Fibroblast of lung (primary cell): ENCODE data around the gene SELENOK. TPM values are rescaled to one million over a fixed set of nuclear protein-coding genes. Genes with fewer than 3 reads are reported as not detected.

Experiments used
- DNase-seq, 2 donors: peaks; one replicate each; pipeline versions ENCODE4 v3.0.0 to v3.0.0-alpha.2; 2010; ENCODE audit warnings: low read depth in 2 of 2
- H2AFZ ChIP-seq: 2 replicates; pipeline ENCODE4 v1.5.1; 2012; ENCODE audit warnings: low read length, control low read depth, inconsistent platforms
- H3K27ac ChIP-seq: 2 replicates; pipeline ENCODE4 v1.5.1; 2011; ENCODE audit warnings: low read length, control low read depth; ENCODE audit not compliant: insufficient read depth
- H3K27me3 ChIP-seq: 2 replicates; pipeline ENCODE4 v1.5.1; 2011; ENCODE audit warnings: mild to moderate bottlenecking, low read length; ENCODE audit not compliant: control insufficient read depth, insufficient read depth
- H3K36me3 ChIP-seq: 2 replicates; pipeline ENCODE4 v1.5.1; 2011; ENCODE audit warnings: low read length; ENCODE audit not compliant: control insufficient read depth, insufficient read depth
- H3K4me1 ChIP-seq: 2 replicates; pipeline ENCODE4 v1.5.1; 2011; ENCODE audit warnings: low read length; ENCODE audit not compliant: control insufficient read depth, insufficient read depth; ENCODE audit errors: extremely low read depth
- H3K4me2 ChIP-seq: 2 replicates; pipeline ENCODE4 v1.5.1; 2011; ENCODE audit warnings: low read length, control low read depth; ENCODE audit not compliant: insufficient read depth; ENCODE audit errors: extremely low read depth
- H3K4me3 ChIP-seq, 4 experiments: fragments of 200-600 bp in 1 of 4; sonication (generic) in 1 of 4; replicated peaks in 1 of 4; 2 replicates each; pipeline ENCODE4 v1.5.1; 2011 to 2016; ENCODE audit warnings: low read length in 4 of 4, low read depth in 3 of 4, mild to moderate bottlenecking in 3 of 4, control low read depth in 2 of 4, inconsistent platforms in 1 of 4, mixed read lengths in 1 of 4; ENCODE audit not compliant: insufficient read depth in 1 of 4; ENCODE audit errors: control extremely low read depth in 1 of 4
- H3K79me2 ChIP-seq: 2 replicates; pipeline ENCODE4 v1.5.1; 2012; ENCODE audit warnings: mild to moderate bottlenecking, low read length, inconsistent platforms; ENCODE audit not compliant: control insufficient read depth, insufficient read depth
- H3K9ac ChIP-seq: 2 replicates; pipeline ENCODE4 v1.5.1; 2011; ENCODE audit warnings: mild to moderate bottlenecking, low read length, control low read depth; ENCODE audit not compliant: insufficient read depth
- H3K9me3 ChIP-seq: 2 replicates; pipeline ENCODE4 v1.5.1; 2012; ENCODE audit warnings: low read depth, low read length; ENCODE audit not compliant: control insufficient read depth, insufficient read depth
- H4K20me1 ChIP-seq: 2 replicates; pipeline ENCODE4 v1.5.1; 2011; ENCODE audit warnings: low read length; ENCODE audit not compliant: control insufficient read depth, insufficient read depth; ENCODE audit errors: extremely low read depth
- CTCF ChIP-seq, 2 donors: IDR thresholded peaks in 1 of 2; conservative IDR thresholded peaks in 1 of 2; 1 replicate in 1 of 2; 2 replicates in 1 of 2; pipeline ENCODE4 v1.5.1; 2011 to 2012; ENCODE audit warnings: low read length in 2 of 2, control low read depth in 1 of 2, inconsistent platforms in 1 of 2, low read depth in 1 of 2, mild to moderate bottlenecking in 1 of 2
- EZH2 ChIP-seq: IDR thresholded peaks from 2 replicates; pipeline ENCODE4 v1.5.1; 2012; ENCODE audit warnings: low read length, control low read depth, mild to moderate bottlenecking; ENCODE audit errors: missing control alignments
- polyA minus RNA-seq: library from RNA; depleted of rRNA, polyadenylated mRNA; stranded (reverse); fragments of >200 nt; gene quantifications from 2 replicates; pipeline ENCODE4 v1.2.3, GENCODE V29; 2011; ENCODE audit warnings: low replicate concordance
- polyA plus RNA-seq, 2 donors: library from polyadenylated mRNA; depleted of rRNA in 1 of 2; stranded (reverse) in 1 of 2; unstranded in 1 of 2; fragments of >200 nt; gene quantifications; 2 replicates each; pipeline ENCODE4 v1.2.1, GENCODE V29; 2011 to 2012; ENCODE audit warnings: missing spikeins in 1 of 2
- total RNA-seq: library from RNA; depleted of rRNA; stranded (reverse); fragments of >200 nt; gene quantifications from 2 replicates; pipeline ENCODE4 v1.2.1, GENCODE V29; 2014

Gene SELENOK
- total RNA-seq (21.3 and 26.9 TPM in 2 replicates), polyA plus RNA-seq (39.3 and 40.1 TPM in 2 replicates), polyA minus RNA-seq (1.1 and 8.9 TPM in 2 replicates)
- polyA plus RNA-seq (2012): 30.7 and 35.0 TPM in 2 replicates

GRCh38 chr3:53891497-53892285 is at the start of gene SELENOK:
Gene SELENOK, minus strand, starts transcription at chr3:53891859.
- Histone ChIP-seq H3K9ac (peak within 1 kb of the TSS; percentile 97), H3K9me3 (no peaks in the 10 kb centered on the region), H3K4me3 (peak within 1 kb of the TSS; percentile 76 to 90 (median 84)), H4K20me1 (no peaks in the 10 kb centered on the region), H3K27ac (peak within 1 kb of the TSS; percentile 98), H3K4me2 (peak within 1 kb of the TSS; percentile 93), H3K27me3 (no peaks in the 10 kb centered on the region), H2AFZ (peak within 1 kb of the TSS; percentile 78), H3K4me1 (peaks cover 4% of the 10 kb centered on the region), H3K36me3 (peaks cover 2% of the 10 kb centered on the region), H3K79me2 (peaks cover 24% of the 10 kb centered on the region)
- TF ChIP-seq CTCF (conservative IDR thresholded peaks at IDR 0.05 in 1 of 2, IDR thresholded peaks at IDR 0.05 in 1 of 2; ENCODE audit: low read depth in 1 of 2, low read length in 2 of 2): no peak
- TF ChIP-seq EZH2: no peak
- peak; percentile 99 for DNase-seq

- Histone ChIP-seq H3K9ac (no peak overlapping the region), H3K4me3 (no peak overlapping the region), H3K79me2 (no peaks in the 10 kb centered on the region), H3K9me3 (no peaks in the 10 kb centered on the region), H2AFZ (no peak overlapping the region), H3K27me3 (no peaks in the 10 kb centered on the region), H3K27ac (no peak overlapping the region), H3K4me1 (no peaks in the 10 kb centered on the region), H4K20me1 (no peaks in the 10 kb centered on the region), H3K4me2 (no peak overlapping the region), H3K36me3 (no peaks in the 10 kb centered on the region)
- TF ChIP-seq EZH2 (no peak), CTCF (conservative IDR thresholded peaks at IDR 0.05 in 1 of 2, IDR thresholded peaks at IDR 0.05 in 1 of 2; ENCODE audit: low read depth in 1 of 2, low read length in 2 of 2) (no peak)
- peak; percentile 7 to 73 for DNase-seq
Observed at GRCh38 chr3:53941184-53941583, 49.5 kb upstream of the SELENOK start.

- no peak for TF ChIP-seq CTCF (conservative IDR thresholded peaks at IDR 0.05 in 1 of 2, IDR thresholded peaks at IDR 0.05 in 1 of 2; ENCODE audit: low read depth in 1 of 2, low read length in 2 of 2)
- no peak for TF ChIP-seq EZH2
- no peaks in the 10 kb centered on the region for H3K79me2 ChIP-seq
- H3K27me3 ChIP-seq: no peaks in the 10 kb centered on the region
- no peaks in the 10 kb centered on the region for H3K36me3 ChIP-seq
- DNase-seq: no peak
- no peak overlapping the region for H3K27ac ChIP-seq
- H3K4me3 ChIP-seq: no peak overlapping the region
- H3K9ac ChIP-seq: no peak overlapping the region
- H3K4me2 ChIP-seq: no peak overlapping the region
- no peaks in the 10 kb centered on the region for H4K20me1 ChIP-seq
- no peak overlapping the region for H2AFZ ChIP-seq
- H3K4me1 ChIP-seq: no peaks in the 10 kb centered on the region
- H3K9me3 ChIP-seq: no peaks in the 10 kb centered on the region
Observed at GRCh38 chr3:53940623-53941022, 49.0 kb upstream of the SELENOK start.
